GM21390 (cell line): Measurements from ENCODE around the gene HNRNPUL1.

Experiments used
- ATAC-seq: cut with Tn5 transposase; IDR thresholded peaks from one replicate; pipeline ENCODE4 v1.9.1; 2021; ENCODE audit not compliant: unreplicated experiment

HNRNPUL1 gene

GRCh38 chr19:41307090-41307875 is 43.1 kb downstream of the HNRNPUL1 start:
- no peak for ATAC-seq

- no peak for ATAC-seq
These were observed 43.8 kb downstream of the HNRNPUL1 start for GRCh38 chr19:41307954-41308449.

GRCh38 chr19:41308450-41309179 is 44.4 kb downstream of the HNRNPUL1 start:
- no peak for ATAC-seq

- no peak for ATAC-seq
These were observed 45.2 kb downstream of the HNRNPUL1 start for GRCh38 chr19:41309180-41310032.

GRCh38 chr19:41310033-41310831 is 46.1 kb downstream of the HNRNPUL1 start, which contains the start of gene CCDC97:
Gene CCDC97, plus strand, starts transcription at chr19:41310172. Its CDS starts 139 bp downstream, at chr19:41310311.
- peak; percentile 64 for ATAC-seq

GRCh38 chr19:41311072-41311471 is 46.9 kb downstream of the HNRNPUL1 start:
- ATAC-seq = no peak

- no peak for ATAC-seq
These were observed 47.4 kb downstream of the HNRNPUL1 start for GRCh38 chr19:41311613-41312012.

- no peak for ATAC-seq
These were observed 52.2 kb downstream of the HNRNPUL1 start for GRCh38 chr19:41316306-41316920.

GRCh38 chr19:41318696-41319499 is 54.7 kb downstream of the HNRNPUL1 start:
- no peak for ATAC-seq

- no peak for ATAC-seq
These were observed 55.5 kb downstream of the HNRNPUL1 start for GRCh38 chr19:41319500-41320184.

GRCh38 chr19:41320185-41320518 is 56.0 kb downstream of the HNRNPUL1 start:
- no peak for ATAC-seq

- no peak for ATAC-seq
These were observed 56.4 kb downstream of the HNRNPUL1 start for GRCh38 chr19:41320568-41320967.

GRCh38 chr19:41321204-41321599 is 57.0 kb downstream of the HNRNPUL1 start:
- ATAC-seq = no peak

GRCh38 chr19:41321600-41322270 is 57.6 kb downstream of the HNRNPUL1 start:
- ATAC-seq = no peak

- ATAC-seq = no peak
These were observed 58.3 kb downstream of the HNRNPUL1 start for GRCh38 chr19:41322451-41322850.

GRCh38 chr19:41323023-41323422 is 58.9 kb downstream of the HNRNPUL1 start:
- ATAC-seq = no peak

- no peak for ATAC-seq
These were observed 59.4 kb downstream of the HNRNPUL1 start for GRCh38 chr19:41323430-41324125.
